M059J (cell line): ENCODE results near the gene HIBCH. TPM values are rescaled to one million over a fixed set of nuclear protein-coding genes. Genes with fewer than 3 reads are reported as not detected.
"Not testable (repeated sequence)": the region's sequence is repeated elsewhere in the genome, so short reads cannot be mapped to it uniquely, and the experiment has no call there.

Experiments used
- DNase-seq: peaks from one replicate; pipeline ENCODE4 v3.0.0-alpha.2; 2012; ENCODE audit warnings: low read depth
- total RNA-seq: library from RNA; depleted of rRNA; stranded (reverse); fragments of >200 nt; shearing (Covaris generic); gene quantifications from 2 replicates; pipeline ENCODE4 v1.2.3, GENCODE V29; 2014

HIBCH gene
- total RNA-seq, 1 experiment from 2014 or later, result 17.2 TPM

DNA sequence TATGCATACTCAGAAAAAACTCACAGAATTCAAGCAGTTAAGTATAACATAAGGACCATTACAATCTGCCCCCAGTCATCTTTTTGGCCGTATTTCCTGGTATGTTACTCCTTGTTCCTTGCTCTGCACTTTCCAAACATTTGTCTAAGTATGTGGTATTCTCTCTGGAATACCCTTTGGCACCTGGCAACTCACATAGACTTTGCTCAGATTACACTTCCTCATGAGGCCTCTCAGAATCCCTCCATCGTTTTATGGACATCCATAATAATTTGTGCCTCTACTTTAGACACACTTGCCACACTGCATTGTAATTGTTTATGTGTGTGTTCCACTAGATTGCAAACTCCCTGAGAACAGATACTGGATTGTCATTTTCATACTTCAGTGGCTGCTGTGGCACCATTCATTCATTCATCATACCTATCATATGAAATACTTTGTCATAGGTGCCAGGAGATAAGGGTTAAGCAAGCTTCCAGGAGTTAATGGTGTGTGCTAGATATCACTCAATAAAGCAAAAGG lies 84.0 kb downstream of the HIBCH start:
- no peak for DNase-seq

DNA sequence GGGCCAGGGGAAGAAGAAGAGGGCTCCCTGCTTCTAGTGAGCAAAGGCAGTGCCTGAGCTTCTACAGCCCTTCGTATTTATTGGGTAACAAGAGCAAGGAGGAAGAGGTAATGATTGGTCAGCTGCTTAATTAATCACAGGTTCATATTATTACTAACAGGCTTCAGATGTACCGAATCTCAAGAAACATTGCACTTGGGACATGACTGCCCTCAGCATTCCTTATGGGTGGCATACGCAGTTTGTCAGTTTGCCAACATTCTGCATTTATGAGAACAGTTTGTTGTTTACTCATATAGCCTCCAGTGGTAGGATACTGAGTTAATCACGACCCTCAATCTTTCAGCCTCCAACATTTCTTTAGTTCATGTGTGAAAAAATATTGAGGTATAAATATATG lies 84.5 kb downstream of the HIBCH start:
- DNase-seq, result no peak

DNA sequence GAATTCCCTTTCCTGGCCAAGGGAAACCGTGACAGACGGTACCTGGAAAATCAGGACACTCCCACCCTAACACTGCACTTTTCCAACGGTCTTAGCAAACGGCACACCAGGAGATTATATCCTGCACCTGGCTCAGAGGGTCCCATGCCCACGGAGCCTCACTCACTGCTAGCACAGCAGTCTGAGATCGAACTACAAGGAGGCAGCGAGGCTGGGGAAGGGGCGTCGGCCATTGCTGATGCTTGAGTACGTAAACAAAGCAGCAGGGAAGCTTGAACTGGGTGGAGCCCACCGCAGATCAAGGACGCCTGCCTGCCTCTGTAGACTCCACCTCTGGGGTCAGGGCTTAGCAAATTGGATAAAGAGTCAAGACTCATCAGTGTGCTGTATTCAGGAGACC lies 95.6 kb downstream of the HIBCH start:
- DNase-seq, result not testable (repeated sequence)

GRCh38 chr2:190222745-190223144 lies 96.9 kb downstream of the HIBCH start:
- DNase-seq, result not testable (repeated sequence)

- no peak for DNase-seq
Observed at GRCh38 chr2:190221429-190221828, 98.2 kb downstream of the HIBCH start.

GRCh38 chr2:190219186-190219585 lies 100.4 kb downstream of the HIBCH start:
- no peak for DNase-seq

DNA sequence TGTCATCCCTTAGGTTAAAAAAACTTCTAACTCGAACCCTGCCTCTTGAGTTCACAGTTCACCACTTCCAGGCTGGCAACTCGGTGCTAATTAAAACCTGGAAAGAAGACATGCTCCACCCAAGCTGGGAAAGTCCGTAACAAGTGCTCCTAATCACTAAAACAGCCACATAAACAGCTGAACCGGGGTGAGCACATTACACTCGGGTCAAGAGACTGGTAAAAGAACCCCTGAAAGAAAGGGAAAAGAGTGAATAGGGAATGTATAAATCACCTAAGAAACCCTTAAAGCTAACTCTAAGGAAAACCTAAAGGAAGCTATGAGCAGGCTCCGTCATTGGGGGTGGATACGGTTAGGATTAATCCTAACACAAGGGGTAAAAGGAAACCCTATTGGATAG lies 102.0 kb downstream of the HIBCH start:
- no peak for DNase-seq

- DNase-seq, result peak; percentile 21
Observed at GRCh38 chr2:190216829-190217228, 102.8 kb downstream of the HIBCH start.

DNA sequence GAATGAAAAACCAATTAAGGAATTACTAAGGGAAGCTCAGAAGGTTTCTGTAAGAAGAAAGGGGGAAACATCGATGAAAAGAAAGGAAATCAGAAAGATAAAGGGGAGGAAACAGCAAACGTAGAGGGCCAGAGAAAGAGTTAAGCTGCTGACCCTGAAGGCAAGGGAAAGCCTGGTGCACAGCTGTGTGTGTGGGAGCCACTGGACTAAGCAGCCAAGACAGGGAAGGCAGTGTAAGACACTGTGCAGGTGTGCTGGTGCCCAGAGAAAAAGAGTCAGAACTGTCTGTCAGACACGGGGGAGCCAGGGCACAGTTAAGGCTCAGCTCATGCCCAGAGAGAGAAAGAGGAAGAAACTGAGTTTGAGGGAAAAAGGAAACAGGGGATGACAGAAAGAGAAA lies 104.0 kb downstream of the HIBCH start:
- DNase-seq, result no peak

DNA sequence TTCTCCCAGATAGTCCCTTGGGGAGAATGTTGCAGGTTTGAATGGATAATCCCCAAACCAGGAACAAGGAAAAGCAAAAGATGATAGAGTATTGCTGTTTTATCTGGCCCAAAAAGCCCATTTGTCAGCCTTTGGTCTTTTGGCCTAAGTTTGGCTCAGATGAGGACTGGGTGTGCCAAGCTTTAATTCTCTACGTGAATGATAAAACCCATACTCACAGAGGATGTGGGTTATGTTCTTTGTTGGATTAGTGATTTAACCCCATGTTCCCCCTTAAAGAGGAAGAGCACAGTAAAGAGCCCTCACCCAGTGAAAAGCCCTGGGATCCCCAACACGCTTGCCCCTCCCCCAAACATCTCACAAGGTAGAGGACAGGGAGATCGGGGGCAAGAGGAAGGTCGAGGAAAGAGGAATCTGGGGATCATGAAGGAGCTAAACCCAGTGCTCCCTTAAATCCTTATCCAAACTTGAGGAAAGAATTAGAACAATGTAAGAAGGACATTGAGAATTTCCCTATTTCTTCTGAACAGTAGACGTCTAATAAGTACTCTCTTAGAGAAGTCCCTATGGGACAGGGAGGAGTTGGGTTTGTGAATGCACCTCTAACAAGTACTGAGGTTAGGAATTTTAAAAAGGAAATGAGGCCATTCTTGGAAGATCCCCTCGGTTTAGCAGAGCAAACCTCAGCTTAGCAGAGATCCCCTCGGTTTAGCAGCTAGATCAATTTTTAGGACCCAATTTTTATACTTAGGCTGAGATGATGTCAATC lies 105.0 kb downstream of the HIBCH start:
- no peak for DNase-seq

GRCh38 chr2:190213441-190214335 lies 105.9 kb downstream of the HIBCH start:
- DNase-seq, result no peak

GRCh38 chr2:190210471-190210870 lies 109.2 kb downstream of the HIBCH start:
- no peak for DNase-seq

DNA sequence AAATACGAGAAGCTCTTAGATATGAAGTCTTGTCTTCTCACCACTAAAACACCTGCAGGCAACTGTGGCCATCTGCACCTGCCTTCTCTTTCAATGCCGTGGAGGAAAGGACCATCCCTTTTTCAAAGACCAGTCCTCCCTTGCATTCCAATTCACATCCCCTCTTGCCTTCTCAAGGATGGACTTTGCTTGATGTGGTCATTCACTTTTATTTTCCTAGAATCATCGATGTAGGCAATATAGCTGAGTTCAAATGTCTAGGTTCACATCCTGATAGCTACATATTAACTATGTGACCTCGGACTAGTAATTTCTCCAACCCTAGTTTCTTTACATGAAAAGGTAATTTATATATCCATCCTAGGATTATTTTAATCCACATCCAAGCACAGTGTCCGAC lies 110.1 kb downstream of the HIBCH start:
- DNase-seq, result no peak

- DNase-seq, result no peak
Observed at GRCh38 chr2:190207930-190208329, 111.7 kb downstream of the HIBCH start.

- no peak for DNase-seq
Observed at GRCh38 chr2:190205657-190206056, 114.0 kb downstream of the HIBCH start.

GRCh38 chr2:190202604-190203003 lies 117.0 kb downstream of the HIBCH start:
- DNase-seq, result peak; percentile 7

DNA sequence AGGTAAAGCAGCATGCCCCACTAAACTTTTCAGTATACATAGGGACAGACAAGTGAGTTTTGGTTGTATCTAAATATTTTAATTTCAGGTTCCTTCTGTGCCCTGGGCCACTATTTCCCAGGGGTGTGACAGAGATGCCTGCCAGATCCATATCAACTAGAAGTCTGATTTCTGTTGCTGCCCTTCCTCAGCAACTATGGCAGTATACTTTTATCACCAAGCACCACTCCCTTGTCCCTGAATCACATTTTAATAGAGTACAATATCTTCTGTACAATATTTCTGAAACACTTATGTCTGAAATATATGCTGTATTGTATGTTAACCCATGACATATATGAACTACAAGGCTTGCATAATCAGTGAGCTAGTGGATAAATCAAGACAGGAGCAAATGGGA lies 117.6 kb downstream of the HIBCH start:
- DNase-seq, result no peak

DNA sequence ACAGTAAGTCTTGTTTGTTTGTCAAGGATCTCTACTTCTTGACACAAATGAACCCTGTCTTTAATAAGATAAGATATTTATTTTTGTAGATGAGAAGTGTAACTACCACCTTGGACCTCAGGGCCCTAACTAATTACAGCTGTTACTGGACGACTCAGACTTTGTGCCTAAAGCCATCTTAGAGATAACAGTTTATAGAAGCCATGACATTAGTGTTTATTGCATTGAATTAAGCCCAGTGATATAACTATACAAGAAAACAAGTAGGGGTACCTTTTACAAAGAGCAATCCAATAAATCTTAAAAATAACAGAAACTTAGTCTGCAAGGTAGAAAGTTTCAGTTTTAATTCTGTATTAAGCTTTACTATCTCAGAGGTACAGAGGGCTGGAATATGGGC lies 119.0 kb downstream of the HIBCH start:
- no peak for DNase-seq

DNA sequence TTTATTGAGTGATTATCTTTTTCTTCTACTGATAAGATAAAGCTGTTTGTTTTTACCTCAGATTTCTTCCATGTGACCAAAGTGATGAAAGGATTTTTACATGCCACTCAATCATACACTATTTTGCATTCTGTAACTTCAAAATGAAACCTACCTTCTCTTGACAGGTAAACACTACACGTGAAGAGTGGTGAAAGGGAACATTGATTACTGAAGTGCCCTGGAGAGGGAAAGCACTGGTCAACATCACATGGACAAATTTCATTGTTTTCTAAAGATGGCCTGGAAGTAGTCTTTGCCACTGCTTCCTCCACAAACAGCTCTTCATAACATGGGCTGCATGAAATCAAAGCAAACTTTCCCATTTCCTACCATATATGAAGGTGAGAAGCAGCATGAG lies 120.1 kb downstream of the HIBCH start:
- no peak for DNase-seq

DNA sequence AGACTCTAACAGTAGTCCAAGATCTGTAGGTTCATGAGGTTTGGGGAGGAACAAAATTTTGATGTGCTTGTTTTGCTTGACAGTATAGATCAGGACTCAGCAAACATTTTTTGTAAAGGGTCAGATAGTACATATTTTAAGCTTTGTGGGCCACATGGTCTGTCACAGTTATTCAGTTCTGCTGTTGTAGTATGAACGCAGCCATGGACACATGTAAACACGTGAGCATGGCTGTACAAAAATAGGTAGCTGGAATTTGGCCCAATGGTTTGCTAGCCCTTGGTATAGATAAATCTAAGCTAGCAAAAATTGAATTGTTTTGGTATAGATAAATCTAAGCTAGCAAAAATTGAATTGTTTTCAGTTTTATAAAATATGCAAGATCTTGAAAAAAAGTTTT lies 120.5 kb downstream of the HIBCH start:
- DNase-seq, result no peak

DNA sequence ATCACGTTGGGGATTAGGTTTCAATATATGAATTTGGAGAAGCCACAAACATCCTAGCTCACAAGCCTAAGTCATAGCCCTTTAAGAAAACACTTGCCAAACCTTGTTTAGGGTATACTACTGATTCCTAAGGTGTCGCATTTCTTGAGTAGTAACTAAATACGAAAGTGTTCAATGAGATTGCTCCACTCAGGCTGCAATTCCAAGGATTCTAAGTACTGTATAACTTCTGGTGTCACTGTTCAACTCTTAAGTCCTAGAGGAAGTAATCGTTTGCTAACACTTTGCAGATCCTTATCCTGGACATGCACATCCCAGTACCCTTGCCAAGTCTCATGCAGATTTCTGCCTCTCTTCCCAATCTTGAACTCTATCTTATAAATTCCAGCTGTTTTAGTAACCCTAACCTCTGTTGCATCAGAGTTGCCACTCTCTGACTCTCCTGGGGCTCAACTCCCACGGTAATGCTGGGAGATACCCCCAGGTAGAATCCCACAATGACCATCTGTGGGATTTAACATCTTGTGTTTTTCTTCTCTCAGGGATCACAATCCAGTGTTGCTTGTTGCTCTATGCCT lies 122.4 kb downstream of the HIBCH start:
- DNase-seq, result no peak

DNA sequence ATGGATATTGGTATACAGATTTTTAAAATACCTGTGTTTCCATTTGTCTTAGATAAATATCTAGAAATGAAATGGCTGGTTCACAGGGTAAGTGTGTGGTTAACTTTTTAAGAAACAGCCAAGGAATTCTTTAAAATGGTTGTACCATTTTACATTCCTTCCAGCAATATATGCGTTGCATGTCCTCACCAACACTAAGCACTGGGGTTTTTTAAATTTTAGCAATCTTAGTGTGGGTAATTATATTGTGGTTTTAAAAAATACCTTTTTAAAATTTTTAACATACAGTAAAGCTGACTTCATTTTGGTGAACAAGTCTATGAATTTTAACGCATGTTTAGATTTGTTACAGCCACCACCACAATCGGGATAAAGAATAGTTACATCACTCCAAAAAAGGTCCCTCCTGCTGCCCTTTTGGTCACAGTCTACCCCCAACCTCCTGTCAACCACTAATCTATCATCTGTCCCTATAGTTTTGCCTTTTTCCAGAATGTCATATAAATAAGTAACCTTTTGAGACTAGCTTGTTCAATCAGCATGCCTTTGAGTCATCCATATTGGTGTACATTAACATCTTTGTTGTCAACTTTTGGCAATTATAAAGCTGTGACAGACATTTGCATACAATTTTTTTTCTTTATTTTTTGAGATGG lies 129.0 kb downstream of the HIBCH start:
- no peak for DNase-seq
